SH-SY5Y (cell line): Measurements from ENCODE around the gene GALNT2.

Source experiments
- GATA2 ChIP-seq: IDR thresholded peaks from 2 replicates; pipeline ENCODE4 v1.6.1; 2011; ENCODE audit warnings: mild to moderate bottlenecking, low read depth, low read length
- GATA3 ChIP-seq: IDR thresholded peaks from 2 replicates; pipeline ENCODE4 v1.6.1; 2011; ENCODE audit warnings: low read depth, mild to moderate bottlenecking, low read length, moderate library complexity

DNA sequence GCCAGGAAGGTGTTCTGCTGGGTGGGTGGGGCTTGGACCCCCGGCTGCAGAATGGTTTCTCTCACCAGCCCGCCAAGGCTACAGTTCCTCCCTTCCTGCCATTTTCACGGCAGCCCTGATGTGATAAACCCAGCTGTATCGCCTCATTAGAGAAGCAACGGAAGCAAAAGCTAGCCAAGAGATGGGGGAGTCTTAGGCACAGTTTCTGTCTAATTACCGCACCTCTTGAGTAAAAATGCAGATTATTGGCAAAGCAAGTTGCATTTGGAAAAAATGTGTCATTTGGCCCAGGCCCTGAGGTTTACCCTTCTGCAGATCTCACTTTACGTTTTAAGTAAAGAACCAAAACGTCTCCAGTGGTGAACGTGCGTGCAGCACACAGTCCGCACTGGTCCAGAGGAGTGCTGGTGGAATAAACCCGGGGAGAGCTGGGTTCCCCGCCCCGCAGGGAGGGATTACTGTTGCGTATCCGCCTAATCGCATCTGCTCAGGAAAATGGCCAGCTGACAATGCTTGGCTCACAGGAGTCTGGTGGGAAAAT is 109.9 kb downstream of the GALNT2 start:
- peak; percentile 49 for TF ChIP-seq GATA2
- no peak for TF ChIP-seq GATA3
